GM12878 (cell line): ENCODE data around the gene PTPN22. TPM values are rescaled to one million over a fixed set of nuclear protein-coding genes. Genes with fewer than 3 reads are reported as not detected.

Source experiments
- ATF7 ChIP-seq: fragments of 450-650 bp; IDR thresholded peaks from 2 replicates; pipeline ENCODE4 v1.6.1; 2016; ENCODE audit warnings: low read depth, mild to moderate bottlenecking
- BHLHE40 ChIP-seq, 2 experiments: fragments of 450-650 bp in 1 of 2; IDR thresholded peaks; 2 replicates each; pipeline ENCODE4 v1.6.1; 2011 to 2017; ENCODE audit warnings: low read depth in 2 of 2, borderline replicate concordance in 1 of 2, improper control_type of control experiment in 1 of 2, low read length in 1 of 2, mild to moderate bottlenecking in 1 of 2
- CBX3 ChIP-seq: fragments of 200-600 bp; sonication (generic); IDR thresholded peaks from 2 replicates; pipeline ENCODE4 v1.6.1; 2016; ENCODE audit warnings: low read depth, borderline replicate concordance
- EP300 ChIP-seq, 2 experiments: fragments of 150-350 bp in 1 of 2; IDR thresholded peaks; 2 replicates each; pipeline ENCODE4 v1.6.1; 2011 to 2012; ENCODE audit warnings: low read depth in 2 of 2, low read length in 2 of 2, borderline replicate concordance in 1 of 2, improper control_type of control experiment in 1 of 2, inconsistent platforms in 1 of 2; ENCODE audit not compliant: control insufficient read depth in 1 of 2
- GATAD2B ChIP-seq: fragments of 450-650 bp; conservative IDR thresholded peaks from 2 replicates; pipeline ENCODE4 v1.6.1; 2017; ENCODE audit warnings: low read depth, mild to moderate bottlenecking, moderate library complexity
- JUND ChIP-seq: IDR thresholded peaks from 2 replicates; pipeline ENCODE4 v1.6.1; 2012; ENCODE audit warnings: low read depth, mild to moderate bottlenecking, low read length, improper control_type of control experiment, moderate library complexity
- MYC ChIP-seq: IDR thresholded peaks from 2 replicates; pipeline ENCODE4 v1.6.1; 2011; ENCODE audit warnings: mild to moderate bottlenecking, low read length, moderate library complexity, inconsistent platforms; ENCODE audit not compliant: insufficient read depth, insufficient replicate concordance, insufficient read length, severe bottlenecking
- PAX5 ChIP-seq: IDR thresholded peaks from 2 replicates; pipeline ENCODE4 v1.6.1; 2011; ENCODE audit warnings: low read depth, low read length, borderline replicate concordance
- PML ChIP-seq: IDR thresholded peaks from 2 replicates; pipeline ENCODE4 v1.6.1; 2012; ENCODE audit warnings: low read length, inconsistent platforms
- RAD21 ChIP-seq: IDR thresholded peaks from 2 replicates; pipeline ENCODE4 v1.6.1; 2011; ENCODE audit warnings: mild to moderate bottlenecking, low read depth, low read length, moderate library complexity; ENCODE audit not compliant: insufficient read depth
- RB1 ChIP-seq: fragments of 450-650 bp; formaldehyde crosslinking; IDR thresholded peaks from 2 replicates; pipeline ENCODE4 v1.6.1; 2017; ENCODE audit warnings: mild to moderate bottlenecking, borderline replicate concordance
- RCOR1 ChIP-seq: conservative IDR thresholded peaks from 2 replicates; pipeline ENCODE4 v1.6.1; 2012; ENCODE audit warnings: low read depth, low read length, improper control_type of control experiment
- RELA ChIP-seq: fragments of 450-650 bp; IDR thresholded peaks from 2 replicates; pipeline ENCODE4 v1.8.0; 2014; ENCODE audit warnings: borderline replicate concordance; ENCODE audit not compliant: partially characterized antibody
- SUZ12 ChIP-seq: fragments of 200-600 bp; sonication (generic); IDR thresholded peaks from one replicate; pipeline ENCODE4 v1.6.1; 2018; ENCODE audit warnings: antibody characterized with exemption, mild to moderate bottlenecking; ENCODE audit not compliant: unreplicated experiment
- ZNF592 ChIP-seq: fragments of 450-650 bp; IDR thresholded peaks from 2 replicates; pipeline ENCODE4 v1.6.1; 2017; ENCODE audit warnings: mild to moderate bottlenecking, moderate library complexity
- ZSCAN29 ChIP-seq: fragments of 450-650 bp; IDR thresholded peaks from 2 replicates; pipeline ENCODE4 v1.6.1; 2017; ENCODE audit warnings: mild to moderate bottlenecking, moderate library complexity
- ZZZ3 ChIP-seq: IDR thresholded peaks from 2 replicates; pipeline ENCODE4 v1.6.1; 2011; ENCODE audit warnings: low read depth; ENCODE audit not compliant: control insufficient read depth, insufficient read length
- polyA plus RNA-seq, 11 experiments: library from polyadenylated mRNA; depleted of rRNA in 4 of 11; unstranded in 6 of 11; stranded (reverse) in 5 of 11; fragments of >200 nt; fragmentation: Nextera tagmentation in 4 of 11; fragmentation: Illumina TruSeq in 1 of 11; extraction: Ambion mirVana in 4 of 11; extraction: Trizol in 1 of 11; gene quantifications; 1 replicate in 1 of 11; 2 replicates in 10 of 11; pipeline versions ENCODE4 v1.2.1 to v1.2.3, GENCODE V29; 2011 to 2016; ENCODE audit warnings: inconsistent platforms in 2 of 11, missing spikeins in 2 of 11, low read depth in 1 of 11
- total RNA-seq, 4 experiments: library from RNA; depleted of rRNA in 3 of 4; stranded (reverse); fragments of >200 nt in 3 of 4; fragmentation: Illumina TruSeq in 1 of 4; extraction: Trizol in 1 of 4; gene quantifications; 2 replicates each; pipeline versions ENCODE4 v1.2.1 to v1.2.3, GENCODE V29; 2013 to 2021
- TF ChIP-seq, protein P1 (sequence below): IDR thresholded peaks from 2 replicates; pipeline ENCODE4 v1.6.1; 2012; ENCODE audit warnings: mild to moderate bottlenecking, low read depth, low read length
- TF ChIP-seq, protein P2 (sequence below): IDR thresholded peaks from 2 replicates; pipeline ENCODE4 v1.6.1; 2011; ENCODE audit warnings: borderline replicate concordance, low read depth, mild to moderate bottlenecking, moderate library complexity, low read length; ENCODE audit not compliant: insufficient read depth, poor library complexity, severe bottlenecking

PTPN22 gene
- total and polyA plus RNA-seq, 10 of the 15 experiments (the other 5 are each of a cell fraction or from before 2014, with no cell fraction given): 22.8 to 65.1 (median 44.9) TPM

GRCh38 chr1:113904674-113905434, 33.3 kb upstream of the PTPN22 start, which contains the start of the genes AP4B1 and DCLRE1B (continued):
- TF ChIP-seq, protein P1, sequence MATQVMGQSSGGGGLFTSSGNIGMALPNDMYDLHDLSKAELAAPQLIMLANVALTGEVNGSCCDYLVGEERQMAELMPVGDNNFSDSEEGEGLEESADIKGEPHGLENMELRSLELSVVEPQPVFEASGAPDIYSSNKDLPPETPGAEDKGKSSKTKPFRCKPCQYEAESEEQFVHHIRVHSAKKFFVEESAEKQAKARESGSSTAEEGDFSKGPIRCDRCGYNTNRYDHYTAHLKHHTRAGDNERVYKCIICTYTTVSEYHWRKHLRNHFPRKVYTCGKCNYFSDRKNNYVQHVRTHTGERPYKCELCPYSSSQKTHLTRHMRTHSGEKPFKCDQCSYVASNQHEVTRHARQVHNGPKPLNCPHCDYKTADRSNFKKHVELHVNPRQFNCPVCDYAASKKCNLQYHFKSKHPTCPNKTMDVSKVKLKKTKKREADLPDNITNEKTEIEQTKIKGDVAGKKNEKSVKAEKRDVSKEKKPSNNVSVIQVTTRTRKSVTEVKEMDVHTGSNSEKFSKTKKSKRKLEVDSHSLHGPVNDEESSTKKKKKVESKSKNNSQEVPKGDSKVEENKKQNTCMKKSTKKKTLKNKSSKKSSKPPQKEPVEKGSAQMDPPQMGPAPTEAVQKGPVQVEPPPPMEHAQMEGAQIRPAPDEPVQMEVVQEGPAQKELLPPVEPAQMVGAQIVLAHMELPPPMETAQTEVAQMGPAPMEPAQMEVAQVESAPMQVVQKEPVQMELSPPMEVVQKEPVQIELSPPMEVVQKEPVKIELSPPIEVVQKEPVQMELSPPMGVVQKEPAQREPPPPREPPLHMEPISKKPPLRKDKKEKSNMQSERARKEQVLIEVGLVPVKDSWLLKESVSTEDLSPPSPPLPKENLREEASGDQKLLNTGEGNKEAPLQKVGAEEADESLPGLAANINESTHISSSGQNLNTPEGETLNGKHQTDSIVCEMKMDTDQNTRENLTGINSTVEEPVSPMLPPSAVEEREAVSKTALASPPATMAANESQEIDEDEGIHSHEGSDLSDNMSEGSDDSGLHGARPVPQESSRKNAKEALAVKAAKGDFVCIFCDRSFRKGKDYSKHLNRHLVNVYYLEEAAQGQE: no peak
- TF ChIP-seq PML (peak; percentile 94), RCOR1 (0 out of 2 replicates have a peak, but pooled peaks have one; percentile 68), SUZ12 (no peak), PAX5 (0 out of 2 replicates have a peak, but pooled peaks have one; percentile 14), RAD21 (peak; percentile 93), ZSCAN29 (peak; percentile 11; the same call in 1 of the 2 replicates), RELA (peak; percentile 90), ZNF592 (peak; percentile 47; the same call in 1 of the 2 replicates), BHLHE40 (IDR thresholded peaks at IDR 0.05; ENCODE audit: borderline replicate concordance in 1 of 2, low read depth in 2 of 2, low read length in 1 of 2) (peak; percentile 68), ATF7 (no peak; the same call in 1 of the 2 replicates), CBX3 (no peak), GATAD2B (no peak; the same call in 1 of the 2 replicates), EP300 (IDR thresholded peaks at IDR 0.05; ENCODE audit: borderline replicate concordance in 1 of 2, control insufficient read depth in 1 of 2, low read depth in 2 of 2, low read length in 2 of 2) (peak in 1 of 2 experiments; percentile 69; a peak in 1 of 4 replicates), ZZZ3 (no peak), RB1 (peak; percentile 100), JUND (0 out of 2 replicates have a peak, but pooled peaks have one; percentile 1), MYC (peak; percentile 53)
- TF ChIP-seq, protein P2, sequence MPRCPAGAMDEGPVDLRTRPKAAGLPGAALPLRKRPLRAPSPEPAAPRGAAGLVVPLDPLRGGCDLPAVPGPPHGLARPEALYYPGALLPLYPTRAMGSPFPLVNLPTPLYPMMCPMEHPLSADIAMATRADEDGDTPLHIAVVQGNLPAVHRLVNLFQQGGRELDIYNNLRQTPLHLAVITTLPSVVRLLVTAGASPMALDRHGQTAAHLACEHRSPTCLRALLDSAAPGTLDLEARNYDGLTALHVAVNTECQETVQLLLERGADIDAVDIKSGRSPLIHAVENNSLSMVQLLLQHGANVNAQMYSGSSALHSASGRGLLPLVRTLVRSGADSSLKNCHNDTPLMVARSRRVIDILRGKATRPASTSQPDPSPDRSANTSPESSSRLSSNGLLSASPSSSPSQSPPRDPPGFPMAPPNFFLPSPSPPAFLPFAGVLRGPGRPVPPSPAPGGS: no peak
